Measurements from ENCODE around the gene NCKAP5.

Gene NCKAP5

GRCh38 chr2:132881546-132881945 is 686.7 kb downstream of the NCKAP5 start:
- Histone ChIP-seq H3K4me1 (no peaks in the 10 kb centered on the region), H3K4me3 (ENCODE audit: low read depth, low read length) (no peak overlapping the region), H3K9me3 (no peaks in the 10 kb centered on the region), H3K36me3 (no peaks in the 10 kb centered on the region), H3K27me3 (no peaks in the 10 kb centered on the region)
- TF ChIP-seq, protein P1, sequence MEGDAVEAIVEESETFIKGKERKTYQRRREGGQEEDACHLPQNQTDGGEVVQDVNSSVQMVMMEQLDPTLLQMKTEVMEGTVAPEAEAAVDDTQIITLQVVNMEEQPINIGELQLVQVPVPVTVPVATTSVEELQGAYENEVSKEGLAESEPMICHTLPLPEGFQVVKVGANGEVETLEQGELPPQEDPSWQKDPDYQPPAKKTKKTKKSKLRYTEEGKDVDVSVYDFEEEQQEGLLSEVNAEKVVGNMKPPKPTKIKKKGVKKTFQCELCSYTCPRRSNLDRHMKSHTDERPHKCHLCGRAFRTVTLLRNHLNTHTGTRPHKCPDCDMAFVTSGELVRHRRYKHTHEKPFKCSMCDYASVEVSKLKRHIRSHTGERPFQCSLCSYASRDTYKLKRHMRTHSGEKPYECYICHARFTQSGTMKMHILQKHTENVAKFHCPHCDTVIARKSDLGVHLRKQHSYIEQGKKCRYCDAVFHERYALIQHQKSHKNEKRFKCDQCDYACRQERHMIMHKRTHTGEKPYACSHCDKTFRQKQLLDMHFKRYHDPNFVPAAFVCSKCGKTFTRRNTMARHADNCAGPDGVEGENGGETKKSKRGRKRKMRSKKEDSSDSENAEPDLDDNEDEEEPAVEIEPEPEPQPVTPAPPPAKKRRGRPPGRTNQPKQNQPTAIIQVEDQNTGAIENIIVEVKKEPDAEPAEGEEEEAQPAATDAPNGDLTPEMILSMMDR (IDR thresholded peaks at IDR 0.05; ENCODE audit: low read depth, low read length), result no peak
- DNase-seq, result no peak

GRCh38 chr2:132877923-132878322 is 690.3 kb downstream of the NCKAP5 start:
- Histone ChIP-seq H3K27me3 (no peaks in the 10 kb centered on the region), H3K4me3 (ENCODE audit: low read depth, low read length) (no peak overlapping the region), H3K36me3 (no peaks in the 10 kb centered on the region), H3K4me1 (no peaks in the 10 kb centered on the region), H3K9me3 (no peaks in the 10 kb centered on the region)
- no peak for DNase-seq
- TF ChIP-seq, protein P1 (IDR thresholded peaks at IDR 0.05; ENCODE audit: low read depth, low read length), result no peak

- Histone ChIP-seq H3K27me3 (no peaks in the 10 kb centered on the region), H3K4me3 (ENCODE audit: low read depth, low read length) (no peak overlapping the region), H3K36me3 (no peaks in the 10 kb centered on the region), H3K4me1 (no peaks in the 10 kb centered on the region), H3K9me3 (no peaks in the 10 kb centered on the region)
- DNase-seq, result no peak
- TF ChIP-seq, protein P1 (IDR thresholded peaks at IDR 0.05; ENCODE audit: low read depth, low read length), result no peak
These were observed 691.4 kb downstream of the NCKAP5 start for GRCh38 chr2:132876745-132877391.

- Histone ChIP-seq H3K27me3 (no peaks in the 10 kb centered on the region), H3K9me3 (no peaks in the 10 kb centered on the region), H3K36me3 (no peaks in the 10 kb centered on the region), H3K4me1 (no peaks in the 10 kb centered on the region), H3K4me3 (ENCODE audit: low read depth, low read length) (no peak overlapping the region)
- TF ChIP-seq, protein P1 (IDR thresholded peaks at IDR 0.05; ENCODE audit: low read depth, low read length), result no peak
- no peak for DNase-seq
These were observed 693.1 kb downstream of the NCKAP5 start for GRCh38 chr2:132875193-132875592.

DNA sequence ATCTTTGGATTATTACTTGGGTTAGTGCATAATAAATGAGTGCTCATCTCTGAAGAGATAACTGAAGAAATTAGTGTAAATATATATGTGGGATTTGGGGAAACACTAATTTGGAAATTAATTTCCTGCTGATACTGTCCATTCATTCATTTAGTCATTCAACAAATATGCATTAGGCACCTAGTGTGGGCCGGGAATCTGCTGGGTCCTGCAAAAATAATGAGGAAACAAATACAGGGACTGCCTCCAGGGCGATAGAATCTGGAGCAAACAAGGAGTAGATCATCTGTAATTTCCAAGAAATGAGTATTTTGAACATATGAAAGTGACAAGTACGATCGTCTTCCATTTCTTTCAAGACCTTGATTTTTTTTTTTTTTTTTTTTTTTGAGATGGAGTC is 694.5 kb downstream of the NCKAP5 start:
- H3K9me3 ChIP-seq, result no peaks in the 10 kb centered on the region
- H3K36me3 ChIP-seq, result no peaks in the 10 kb centered on the region
- H3K4me3 ChIP-seq (ENCODE audit: low read depth, low read length), result no peak overlapping the region
- DNase-seq, result no peak
- H3K4me1 ChIP-seq, result no peaks in the 10 kb centered on the region
- TF ChIP-seq, protein P1 (IDR thresholded peaks at IDR 0.05; ENCODE audit: low read depth, low read length), result no peak
- H3K27me3 ChIP-seq, result no peaks in the 10 kb centered on the region

DNA sequence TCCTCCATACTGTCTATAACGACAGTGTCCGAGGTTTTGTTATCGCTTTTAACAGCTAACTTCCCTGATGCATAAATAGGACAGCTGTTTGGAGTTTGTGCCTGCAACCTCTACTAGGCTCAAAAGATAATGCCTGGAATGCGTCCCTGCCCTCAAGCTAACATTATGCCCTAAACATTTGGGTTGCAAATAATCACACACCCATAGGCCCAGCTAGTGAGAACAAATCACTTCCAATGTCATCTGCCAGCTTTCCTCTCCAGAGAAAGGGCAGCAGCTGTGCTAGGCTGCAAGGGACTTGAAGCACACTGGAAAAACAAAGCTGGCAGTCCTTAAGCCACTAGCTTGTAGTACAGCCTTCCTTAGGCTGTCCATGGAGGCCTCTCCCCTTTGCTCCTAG is 696.4 kb downstream of the NCKAP5 start:
- no peaks in the 10 kb centered on the region for H3K9me3 ChIP-seq

More for the DNA sequence above, 696.4 kb downstream of the NCKAP5 start:
- no peak for DNase-seq
- TF ChIP-seq, protein P1 (IDR thresholded peaks at IDR 0.05; ENCODE audit: low read depth, low read length), result no peak
- Histone ChIP-seq H3K36me3 (no peaks in the 10 kb centered on the region), H3K4me1 (no peaks in the 10 kb centered on the region), H3K27me3 (no peaks in the 10 kb centered on the region), H3K4me3 (ENCODE audit: low read depth, low read length) (no peak overlapping the region)

Data from BE2C (cell line).